NOMO-1 treated with dmso at 0.1 percent for 144 hours (cell line): ENCODE results near the gene GSTP1.
A peak's percentile ranks its signal among the peaks of the same experiment; 100 is the strongest.
"Not testable (repeated sequence)": the region's sequence is repeated elsewhere in the genome, so short reads cannot be mapped to it uniquely, and the experiment has no call there.

ENCODE experiments used
- DNase-seq: peaks from one replicate; lab custom pipeline; 2025; ENCODE audit not compliant: unreplicated experiment; lab: John Stamatoyannopoulos, UW

The GSTP1 gene

DNA sequence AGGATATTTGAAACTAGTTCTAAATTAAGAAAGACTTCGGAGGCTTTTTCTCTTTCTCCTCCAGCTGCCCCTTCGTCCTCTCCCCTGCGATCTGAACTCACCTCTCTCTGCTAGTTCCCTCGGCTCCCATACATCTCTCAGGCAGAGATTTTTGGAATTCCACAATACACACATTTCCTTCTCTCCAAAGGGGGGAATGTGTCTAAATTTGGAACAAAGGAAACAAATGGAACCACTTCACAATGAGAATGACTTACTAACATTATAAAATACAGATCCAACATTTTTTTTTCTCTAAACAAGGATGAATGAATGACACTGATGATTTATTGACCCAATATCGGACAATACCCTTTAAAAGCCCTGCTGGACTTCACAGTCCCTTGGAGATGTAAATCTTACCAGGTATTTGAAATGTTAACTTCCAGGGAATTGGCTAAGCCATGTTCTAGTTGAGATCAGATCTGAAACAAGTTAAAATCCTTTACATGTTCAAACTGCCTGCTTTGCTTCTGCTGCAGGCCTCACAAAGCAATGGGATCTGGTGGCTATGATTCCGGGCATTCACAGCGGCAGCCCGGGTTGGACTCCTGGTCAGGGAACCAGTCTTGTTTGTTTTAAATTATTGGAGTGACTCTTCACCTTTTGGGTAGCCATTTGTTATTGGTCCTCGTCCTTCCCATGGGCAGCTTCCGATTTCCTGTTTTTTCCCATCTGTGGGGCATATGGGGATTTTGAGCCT is 20.5 kb upstream of the GSTP1 start:
- DNase-seq, result no peak

DNA sequence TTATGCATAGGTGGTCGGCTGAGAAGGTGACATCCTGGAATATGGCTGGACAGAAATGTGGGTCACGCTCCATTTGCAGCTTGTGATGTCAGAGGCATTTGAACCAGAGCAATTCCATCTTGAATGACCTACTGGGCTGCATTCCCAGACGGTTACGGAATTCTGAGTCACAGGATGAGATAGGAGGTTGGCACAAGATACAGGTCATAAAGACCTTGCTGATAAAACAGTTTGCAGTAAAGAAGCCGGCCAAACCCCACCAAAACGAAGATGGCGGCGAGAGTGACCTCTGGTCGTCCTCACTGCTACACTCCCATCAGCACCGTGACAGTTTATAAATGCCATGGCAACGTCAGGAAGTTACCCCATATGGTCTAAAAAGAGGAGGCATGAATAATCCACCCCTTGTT is 19.9 kb upstream of the GSTP1 start:
- not testable (repeated sequence) for DNase-seq

DNA sequence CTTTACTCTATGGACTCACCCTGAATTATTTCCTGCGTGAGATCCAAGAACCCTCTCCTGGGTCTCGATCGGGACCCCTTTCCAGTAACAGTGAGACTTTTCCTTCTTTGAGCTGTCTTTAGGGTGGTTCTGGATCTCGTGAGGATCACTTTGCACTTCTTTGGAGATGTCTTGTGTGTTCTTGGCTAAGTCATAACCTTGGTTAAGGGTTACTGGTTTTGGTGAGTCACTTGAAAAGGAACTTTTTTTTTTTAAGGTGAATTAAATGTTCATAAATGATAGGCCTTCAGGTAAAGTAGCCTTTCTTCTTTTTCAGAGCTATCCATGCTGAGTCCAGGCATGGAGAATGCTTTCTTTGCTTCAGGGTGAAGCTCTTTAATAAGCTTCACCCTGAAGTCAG is 19.4 kb upstream of the GSTP1 start:
- DNase-seq, result no peak

DNA sequence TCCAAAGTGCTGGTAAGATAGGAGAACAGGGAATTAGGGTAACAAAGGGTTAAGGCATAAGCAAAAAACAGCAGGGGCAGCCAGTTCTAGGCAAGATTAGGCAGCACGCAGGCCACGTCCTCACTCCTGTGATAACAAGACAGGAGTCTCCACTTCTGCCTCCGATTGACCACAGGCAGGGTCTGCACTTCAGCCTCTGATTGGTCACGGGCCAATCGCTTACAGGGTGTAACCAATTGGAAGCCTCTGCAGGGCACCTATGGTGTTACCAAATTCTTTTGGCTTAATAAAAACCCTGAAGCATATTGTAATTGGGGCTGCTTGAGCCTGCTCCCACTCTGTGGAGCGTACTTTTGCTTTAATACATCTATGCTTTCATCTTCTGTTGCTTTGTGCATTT is 12.2 kb upstream of the GSTP1 start:
- DNase-seq, result no peak

DNA sequence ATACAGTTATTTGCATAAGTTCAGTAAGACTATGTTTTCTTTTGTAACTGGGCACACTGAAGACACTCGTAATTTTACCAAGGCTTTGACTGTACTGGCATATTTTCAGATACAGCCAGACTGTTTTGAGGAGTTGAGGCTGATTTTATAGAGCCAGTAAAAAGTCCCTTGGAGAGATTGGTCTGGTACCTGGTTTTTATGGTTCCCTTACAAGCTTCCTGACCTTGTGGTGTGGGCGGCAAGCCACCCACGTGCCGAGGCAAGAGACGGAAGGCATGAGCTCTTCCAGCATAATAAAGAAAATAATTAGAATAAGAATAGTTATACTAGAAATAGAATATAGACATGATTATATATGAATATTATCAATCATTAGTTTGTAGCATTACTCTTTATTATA is 11.3 kb upstream of the GSTP1 start:
- no peak for DNase-seq

DNA sequence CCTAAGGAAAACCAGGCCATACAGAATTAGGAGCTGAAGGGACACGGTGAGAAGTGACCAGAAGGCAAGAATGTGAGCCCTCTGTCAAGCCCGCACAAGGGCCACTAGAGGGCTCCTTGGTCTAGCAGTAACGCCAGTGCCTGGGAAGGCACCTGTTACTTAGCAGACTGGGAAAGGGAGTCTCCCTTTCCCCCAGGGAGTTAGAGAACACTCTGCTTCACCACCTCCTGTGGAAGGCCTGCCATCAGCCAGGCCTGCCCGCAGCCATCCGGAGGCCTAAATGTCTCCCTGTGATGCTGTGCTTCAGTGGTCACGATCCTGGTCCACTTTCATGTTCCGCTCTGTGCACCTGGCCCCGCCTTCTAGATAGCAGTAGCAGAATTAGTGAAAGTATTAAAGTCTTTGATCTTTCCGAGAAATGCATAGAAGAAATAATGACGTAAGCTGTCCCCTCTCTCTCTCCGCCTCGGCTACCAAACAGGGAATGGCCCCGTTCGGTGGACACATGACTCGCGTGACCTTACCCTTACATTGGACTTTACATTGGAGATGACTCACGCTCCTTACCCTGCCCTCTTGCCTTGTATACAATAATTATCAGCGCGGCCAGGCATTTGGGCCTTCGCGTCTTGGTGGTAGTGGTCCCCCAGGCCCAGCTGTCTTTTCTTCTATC is 10.7 kb upstream of the GSTP1 start:
- DNase-seq, result no peak

DNA sequence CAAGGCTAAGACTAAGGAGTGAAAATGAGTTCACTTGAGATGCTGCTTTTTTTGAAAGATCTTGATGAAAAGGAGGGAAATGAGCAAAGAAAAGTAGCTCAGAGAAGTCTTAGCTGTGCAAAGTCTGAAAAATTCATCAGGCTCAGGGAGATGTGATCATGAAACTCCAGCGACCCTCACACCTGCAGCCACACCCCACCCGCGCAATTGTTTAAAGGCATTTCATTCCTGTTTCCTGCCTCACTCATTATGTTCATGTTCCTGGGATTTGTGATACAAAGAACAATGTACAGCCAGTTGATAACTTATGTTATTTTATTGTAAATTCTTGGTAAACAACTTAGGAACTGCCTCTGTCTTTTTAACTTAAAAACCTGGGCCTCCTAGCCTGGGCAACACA is 8.7 kb upstream of the GSTP1 start:
- no peak for DNase-seq

DNA sequence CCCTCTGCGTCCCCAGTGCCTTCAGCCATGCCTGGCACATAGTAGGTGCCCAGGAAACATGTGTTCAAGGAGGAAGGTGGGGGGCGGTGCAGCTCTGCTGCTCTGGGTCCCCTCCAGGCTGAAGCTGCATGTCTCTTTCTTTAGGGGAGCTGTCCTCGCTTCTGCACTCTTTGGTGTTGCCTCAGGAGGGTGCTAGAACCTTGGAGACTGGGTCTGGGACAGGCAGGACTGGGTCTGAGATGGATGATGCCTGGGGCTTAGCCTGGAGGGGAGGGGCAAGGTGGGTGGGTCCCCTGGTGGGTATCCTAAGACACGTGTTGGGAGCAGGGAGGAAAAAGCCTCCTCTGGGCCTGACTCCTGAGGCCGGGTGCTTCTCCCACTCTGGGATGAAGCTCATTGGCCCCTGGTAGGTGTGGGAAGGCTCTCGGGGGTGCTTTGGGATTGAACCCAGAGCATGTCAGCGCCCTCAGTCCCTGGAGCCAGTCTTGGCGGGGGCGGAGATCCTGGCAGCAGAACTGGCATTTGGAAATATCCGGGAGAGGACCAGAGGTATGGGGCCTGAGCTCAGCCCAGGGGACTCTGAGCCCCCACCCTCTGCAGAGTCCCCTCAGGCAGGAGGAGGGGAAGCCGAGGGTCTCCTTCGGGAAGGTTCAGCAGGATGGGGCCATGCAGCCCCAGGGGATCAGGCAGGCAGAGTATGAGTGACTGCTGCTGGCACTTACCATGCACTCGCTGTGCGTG is 6.7 kb upstream of the GSTP1 start:
- DNase-seq, result no peak

DNA sequence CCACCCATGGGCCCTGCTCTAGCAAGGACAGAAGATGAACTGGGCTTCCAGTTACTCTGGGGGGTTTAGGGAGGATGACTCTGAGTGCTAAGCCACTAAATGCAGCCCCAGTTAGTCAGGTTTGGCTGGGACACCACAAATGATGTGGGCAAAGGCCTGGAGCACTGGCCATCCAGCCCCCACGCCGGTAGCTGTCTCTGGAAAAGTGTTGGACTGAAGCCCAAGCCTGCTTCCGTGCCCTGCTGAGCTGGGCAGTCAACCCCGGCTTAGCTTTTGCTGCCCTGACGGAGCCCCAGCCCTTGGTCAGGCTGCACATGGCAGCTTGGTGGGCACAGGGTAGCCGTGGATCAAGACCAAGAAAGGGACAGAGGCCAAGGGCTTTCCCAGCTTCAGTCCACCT is 5.7 kb upstream of the GSTP1 start:
- DNase-seq, result no peak

DNA sequence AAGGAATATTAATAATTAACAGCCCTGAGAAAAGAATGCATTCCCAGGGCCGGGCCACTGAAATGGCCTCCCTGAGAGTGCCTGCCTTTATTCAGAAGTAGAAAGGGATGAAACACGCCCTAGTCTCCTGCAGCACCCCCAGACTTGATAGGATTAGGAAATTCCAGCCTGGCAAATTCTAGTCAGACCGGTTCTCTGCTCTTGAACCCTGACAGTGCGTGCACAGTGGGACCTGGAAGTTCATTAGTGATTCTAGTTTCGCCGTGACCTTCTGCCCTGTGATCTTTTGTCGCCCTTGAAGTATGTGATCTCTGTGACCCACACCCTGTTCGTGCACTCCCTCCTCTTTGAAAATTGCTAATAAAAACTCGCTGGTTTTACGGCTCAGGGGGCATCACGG is 2.1 kb upstream of the GSTP1 start:
- no peak for DNase-seq

DNA sequence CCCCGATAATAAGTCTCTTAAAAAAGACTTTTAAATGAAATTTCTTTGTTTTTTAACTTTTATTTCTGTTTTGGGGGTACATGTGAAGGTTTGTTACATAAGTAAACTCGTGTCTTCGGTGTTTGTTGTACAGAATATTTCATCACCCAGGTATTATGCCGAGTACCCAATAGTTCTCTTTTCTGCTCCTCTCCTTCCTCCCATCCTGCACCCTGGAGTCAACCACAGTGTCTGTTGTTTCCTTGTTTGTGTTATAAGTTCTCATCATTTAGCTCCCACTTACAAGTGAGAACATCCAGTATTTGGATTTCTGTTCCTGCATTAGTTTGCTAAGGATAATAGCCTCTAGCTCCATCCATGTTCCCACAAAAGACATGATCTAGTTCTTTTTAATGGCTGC is 1.6 kb upstream of the GSTP1 start:
- DNase-seq, result no peak

DNA sequence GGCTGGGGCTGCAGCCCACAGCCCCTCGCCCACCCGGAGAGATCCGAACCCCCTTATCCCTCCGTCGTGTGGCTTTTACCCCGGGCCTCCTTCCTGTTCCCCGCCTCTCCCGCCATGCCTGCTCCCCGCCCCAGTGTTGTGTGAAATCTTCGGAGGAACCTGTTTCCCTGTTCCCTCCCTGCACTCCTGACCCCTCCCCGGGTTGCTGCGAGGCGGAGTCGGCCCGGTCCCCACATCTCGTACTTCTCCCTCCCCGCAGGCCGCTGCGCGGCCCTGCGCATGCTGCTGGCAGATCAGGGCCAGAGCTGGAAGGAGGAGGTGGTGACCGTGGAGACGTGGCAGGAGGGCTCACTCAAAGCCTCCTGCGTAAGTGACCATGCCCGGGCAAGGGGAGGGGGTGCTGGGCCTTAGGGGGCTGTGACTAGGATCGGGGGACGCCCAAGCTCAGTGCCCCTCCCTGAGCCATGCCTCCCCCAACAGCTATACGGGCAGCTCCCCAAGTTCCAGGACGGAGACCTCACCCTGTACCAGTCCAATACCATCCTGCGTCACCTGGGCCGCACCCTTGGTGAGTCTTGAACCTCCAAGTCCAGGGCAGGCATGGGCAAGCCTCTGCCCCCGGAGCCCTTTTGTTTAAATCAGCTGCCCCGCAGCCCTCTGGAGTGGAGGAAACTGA is 731 bp downstream of the GSTP1 start:
- DNase-seq, result peak; percentile 72

DNA sequence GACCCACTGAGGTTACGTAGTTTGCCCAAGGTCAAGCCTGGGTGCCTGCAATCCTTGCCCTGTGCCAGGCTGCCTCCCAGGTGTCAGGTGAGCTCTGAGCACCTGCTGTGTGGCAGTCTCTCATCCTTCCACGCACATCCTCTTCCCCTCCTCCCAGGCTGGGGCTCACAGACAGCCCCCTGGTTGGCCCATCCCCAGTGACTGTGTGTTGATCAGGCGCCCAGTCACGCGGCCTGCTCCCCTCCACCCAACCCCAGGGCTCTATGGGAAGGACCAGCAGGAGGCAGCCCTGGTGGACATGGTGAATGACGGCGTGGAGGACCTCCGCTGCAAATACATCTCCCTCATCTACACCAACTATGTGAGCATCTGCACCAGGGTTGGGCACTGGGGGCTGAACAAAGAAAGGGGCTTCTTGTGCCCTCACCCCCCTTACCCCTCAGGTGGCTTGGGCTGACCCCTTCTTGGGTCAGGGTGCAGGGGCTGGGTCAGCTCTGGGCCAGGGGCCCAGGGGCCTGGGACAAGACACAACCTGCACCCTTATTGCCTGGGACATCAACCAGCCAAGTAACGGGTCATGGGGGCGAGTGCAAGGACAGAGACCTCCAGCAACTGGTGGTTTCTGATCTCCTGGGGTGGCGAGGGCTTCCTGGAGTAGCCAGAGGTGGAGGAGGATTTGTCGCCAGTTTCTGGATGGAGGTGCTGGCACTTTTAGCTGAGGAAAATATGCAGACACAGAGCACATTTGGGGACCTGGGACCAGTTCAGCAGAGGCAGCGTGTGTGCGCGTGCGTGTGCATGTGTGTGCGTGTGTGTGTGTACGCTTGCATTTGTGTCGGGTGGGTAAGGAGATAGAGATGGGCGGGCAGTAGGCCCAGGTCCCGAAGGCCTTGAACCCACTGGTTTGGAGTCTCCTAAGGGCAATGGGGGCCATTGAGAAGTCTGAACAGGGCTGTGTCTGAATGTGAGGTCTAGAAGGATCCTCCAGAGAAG is 1.6 kb downstream of the GSTP1 start:
- DNase-seq, result no peak

DNA sequence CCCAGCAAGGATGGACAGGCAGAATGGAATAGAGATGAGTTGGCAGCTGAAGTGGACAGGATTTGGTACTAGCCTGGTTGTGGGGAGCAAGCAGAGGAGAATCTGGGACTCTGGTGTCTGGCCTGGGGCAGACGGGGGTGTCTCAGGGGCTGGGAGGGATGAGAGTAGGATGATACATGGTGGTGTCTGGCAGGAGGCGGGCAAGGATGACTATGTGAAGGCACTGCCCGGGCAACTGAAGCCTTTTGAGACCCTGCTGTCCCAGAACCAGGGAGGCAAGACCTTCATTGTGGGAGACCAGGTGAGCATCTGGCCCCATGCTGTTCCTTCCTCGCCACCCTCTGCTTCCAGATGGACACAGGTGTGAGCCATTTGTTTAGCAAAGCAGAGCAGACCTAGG is 2.3 kb downstream of the GSTP1 start:
- no peak for DNase-seq

DNA sequence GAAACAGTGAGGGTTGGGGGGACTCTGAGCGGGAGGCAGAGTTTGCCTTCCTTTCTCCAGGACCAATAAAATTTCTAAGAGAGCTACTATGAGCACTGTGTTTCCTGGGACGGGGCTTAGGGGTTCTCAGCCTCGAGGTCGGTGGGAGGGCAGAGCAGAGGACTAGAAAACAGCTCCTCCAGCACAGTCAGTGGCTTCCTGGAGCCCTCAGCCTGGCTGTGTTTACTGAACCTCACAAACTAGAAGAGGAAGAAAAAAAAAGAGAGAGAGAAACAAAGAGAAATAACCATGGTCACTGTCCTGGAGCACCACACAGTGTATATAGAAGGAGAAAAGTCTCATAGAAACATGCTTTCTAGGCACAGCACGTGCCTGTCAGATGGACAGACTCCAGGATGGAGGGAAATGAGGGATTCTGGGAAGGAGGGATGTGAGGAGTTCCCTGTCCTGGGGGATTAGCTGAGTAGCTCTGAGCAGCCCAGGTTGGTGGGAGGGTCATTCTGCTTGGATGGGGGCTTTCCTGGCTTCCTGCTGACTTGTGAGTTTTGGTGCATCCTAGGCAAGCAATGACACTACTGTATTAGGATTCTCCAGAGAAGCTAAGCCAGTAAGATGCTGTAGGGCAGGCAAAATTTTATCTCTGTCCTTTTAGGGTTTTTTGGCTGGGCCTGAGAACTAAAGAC is 3.1 kb downstream of the GSTP1 start:
- no peak for DNase-seq

DNA sequence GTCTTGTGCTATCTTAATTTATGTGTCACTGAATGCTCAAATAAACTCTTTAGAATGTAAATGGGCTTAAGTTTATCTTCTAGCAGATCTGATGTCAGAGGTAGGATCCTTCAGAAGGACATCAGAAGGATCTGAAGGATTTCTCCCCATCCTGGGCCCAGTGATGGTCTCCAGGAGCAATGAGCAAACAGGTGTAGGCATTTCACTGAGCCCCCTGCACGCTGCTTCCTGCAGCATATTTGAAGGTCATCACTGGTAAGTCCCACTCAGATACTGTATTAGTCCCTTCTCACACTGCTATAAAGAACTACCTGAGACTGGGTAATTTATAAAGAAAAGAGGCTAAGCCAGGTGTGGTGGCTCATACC is 4.5 kb downstream of the GSTP1 start:
- no peak for DNase-seq

DNA sequence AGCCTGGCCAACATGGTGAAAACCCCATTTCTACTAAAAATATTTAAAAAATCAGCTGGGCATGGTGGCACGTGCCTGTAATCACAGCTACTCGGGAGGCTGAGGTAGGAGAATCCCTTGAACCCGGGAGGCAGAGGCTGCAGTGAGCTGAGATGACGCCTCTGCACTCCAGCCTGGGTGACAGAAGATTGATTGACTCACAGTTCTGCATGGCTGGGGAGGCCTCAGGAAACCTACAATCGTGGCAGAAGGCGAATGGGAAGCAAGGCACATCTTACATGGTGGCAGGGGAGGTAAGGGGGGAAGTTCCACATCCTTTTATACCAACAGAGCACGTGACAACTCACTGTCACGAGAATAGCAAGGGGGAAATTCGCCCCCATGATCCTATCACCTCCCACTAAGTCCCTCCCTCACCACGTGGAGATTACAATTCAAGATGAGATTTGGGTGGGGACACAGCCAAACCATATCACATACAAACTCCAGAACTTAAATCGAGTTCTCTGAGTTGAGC is 5.3 kb downstream of the GSTP1 start:
- DNase-seq, result not testable (repeated sequence)

DNA sequence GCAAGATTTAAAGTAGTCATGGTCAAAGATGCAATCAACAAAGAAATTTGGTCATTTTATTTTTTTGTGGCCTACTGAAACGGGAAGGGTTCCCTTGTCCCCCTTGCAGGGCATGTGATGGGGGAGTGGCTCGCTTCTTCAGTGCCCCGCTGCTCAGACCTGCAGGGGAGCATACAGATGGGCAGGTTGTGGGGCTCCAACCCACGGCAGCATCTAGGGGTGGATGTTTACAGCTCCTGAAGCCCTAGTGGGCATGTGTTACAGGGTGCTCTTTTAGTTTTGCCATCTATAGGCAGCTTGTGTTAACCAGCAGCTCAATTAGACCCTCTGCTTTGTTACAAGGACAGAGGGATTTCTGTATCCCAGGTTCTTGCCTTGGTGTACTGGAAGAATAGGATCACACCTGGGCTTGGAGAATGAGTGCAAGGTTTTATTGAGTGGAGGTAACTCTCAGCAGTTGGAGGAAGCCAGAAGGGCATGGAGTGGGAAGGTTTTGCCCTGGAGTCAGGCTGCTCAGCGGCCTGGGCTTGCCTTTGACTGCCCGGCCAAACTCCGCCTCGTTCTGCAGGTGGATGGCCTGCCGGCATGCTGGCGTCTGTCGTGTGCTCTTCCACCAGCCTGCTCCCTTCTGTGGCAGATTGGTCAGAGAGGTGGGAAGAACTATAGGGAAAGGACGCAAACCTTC is 9.4 kb downstream of the GSTP1 start:
- DNase-seq, result no peak

DNA sequence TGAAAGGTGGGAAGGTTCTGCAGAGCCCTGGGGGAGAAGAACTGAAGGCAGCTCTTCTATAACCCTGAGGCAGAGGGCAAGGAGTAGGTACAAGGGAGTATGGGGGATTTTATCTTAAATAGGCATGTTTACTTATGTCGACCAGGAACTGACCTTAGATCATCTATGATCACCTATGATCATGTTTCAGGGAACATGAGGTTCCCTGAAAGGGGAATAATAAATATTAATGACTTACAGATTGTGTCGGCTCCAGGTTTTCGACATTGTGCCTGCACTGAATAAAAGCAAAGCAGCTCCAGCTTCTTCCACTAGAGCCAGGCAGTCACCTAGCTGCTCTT is 9.9 kb downstream of the GSTP1 start:
- DNase-seq, result no peak
